GM18868 (cell line): Measurements from ENCODE around the gene RGN.
"Not testable (repeated sequence)": the region's sequence is repeated elsewhere in the genome, so short reads cannot be mapped to it uniquely, and the experiment has no call there.

Source experiments
- ATAC-seq: cut with Tn5 transposase; IDR thresholded peaks from one replicate; pipeline ENCODE4 v1.9.1; 2021; ENCODE audit warnings: mild to moderate bottlenecking, moderate library complexity; ENCODE audit not compliant: unreplicated experiment

Gene RGN

GRCh38 chrX:47078129-47079043 is at the start of gene RGN:
Gene RGN (plus strand): TSS chrX:47078443. CDS start chrX:47081145, 2,702 bp downstream.
- no peak for ATAC-seq

DNA sequence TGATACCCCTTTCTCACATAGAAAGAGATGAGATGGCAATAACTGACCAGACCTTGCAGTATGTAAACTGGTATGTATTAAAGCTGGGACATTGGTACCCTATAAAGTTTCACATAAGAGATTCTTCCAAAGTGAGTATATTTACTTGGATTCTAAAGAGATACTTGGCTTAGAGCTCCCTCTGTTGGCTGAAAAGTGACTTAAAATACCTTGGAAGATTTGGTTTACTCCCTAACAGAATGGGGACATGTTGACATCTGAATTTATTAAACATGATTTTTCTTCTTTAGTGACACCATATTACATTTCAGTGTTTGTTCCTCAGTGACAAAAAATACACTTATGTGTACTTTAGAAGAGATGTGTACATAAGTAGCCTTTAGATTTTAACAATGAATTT is 47.9 kb upstream of the RGN start:
- ATAC-seq: no peak

GRCh38 chrX:47047989-47048388 is 30.3 kb upstream of the RGN start:
- ATAC-seq: no peak

- no peak for ATAC-seq
These were observed 18.9 kb upstream of the RGN start for GRCh38 chrX:47059142-47059874.

- no peak for ATAC-seq
These were observed 17.5 kb upstream of the RGN start for GRCh38 chrX:47060708-47061107.

- ATAC-seq: no peak
These were observed 16.9 kb upstream of the RGN start for GRCh38 chrX:47061238-47061919.

DNA sequence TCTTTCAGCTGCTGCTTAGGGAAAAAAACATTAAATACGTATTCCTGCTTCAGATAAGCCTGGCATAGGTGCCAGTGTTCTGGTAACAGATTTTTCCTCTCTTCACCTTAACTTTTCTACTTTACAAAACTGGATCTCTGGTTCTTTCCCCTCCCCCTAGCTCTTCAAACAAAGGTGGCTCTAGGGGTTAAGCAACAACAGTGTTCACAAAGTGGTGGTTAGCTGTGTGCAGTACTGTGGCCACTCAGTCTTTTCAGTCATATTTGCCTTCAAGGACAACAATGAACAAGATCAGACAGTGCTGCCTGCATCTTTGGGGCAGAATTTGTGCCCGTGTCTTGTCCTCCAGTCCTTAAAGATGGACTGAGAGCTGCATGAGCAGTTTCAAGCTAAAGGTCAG is 15.1 kb upstream of the RGN start:
- no peak for ATAC-seq

- ATAC-seq: no peak
These were observed 10.0 kb upstream of the RGN start for GRCh38 chrX:47068214-47068613.

GRCh38 chrX:47068720-47069119 is 9.5 kb upstream of the RGN start:
- ATAC-seq: no peak

DNA sequence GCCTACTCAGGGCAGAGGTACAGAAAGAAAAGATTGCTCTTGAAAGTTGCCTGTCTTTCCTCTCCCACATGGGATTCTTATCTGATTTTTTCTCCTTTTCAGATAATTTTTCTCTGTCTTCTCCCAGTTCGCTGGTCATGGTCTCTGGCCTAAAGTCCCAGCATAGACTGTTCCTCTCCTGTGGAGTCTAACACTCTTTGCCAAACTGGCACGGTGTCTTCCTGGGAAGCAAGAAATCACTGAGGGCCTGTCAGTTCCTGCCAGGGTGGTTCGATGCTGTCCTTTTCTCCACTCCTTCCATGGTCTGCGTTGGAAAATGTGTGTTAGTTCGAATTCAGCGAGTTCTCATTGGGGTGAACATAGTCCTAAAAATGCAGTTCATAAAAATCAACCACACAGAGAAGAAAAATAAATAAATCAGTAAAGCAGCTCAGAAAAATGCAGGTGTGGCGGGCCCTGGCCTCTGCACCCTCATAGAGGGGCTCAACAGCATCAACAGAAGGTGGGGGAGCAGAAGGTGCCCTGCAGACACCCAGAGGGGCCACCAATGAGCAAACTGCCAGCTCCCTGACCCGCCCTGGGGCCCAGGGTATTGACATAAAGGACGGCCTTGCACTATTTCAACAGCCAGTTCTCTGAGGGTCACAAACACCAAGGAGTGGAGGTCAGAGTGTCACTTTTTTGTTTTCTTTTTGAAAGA is 2.1 kb downstream of the RGN start:
- no peak for ATAC-seq

- no peak for ATAC-seq
These were observed 2.6 kb downstream of the RGN start for GRCh38 chrX:47080915-47081236.

DNA sequence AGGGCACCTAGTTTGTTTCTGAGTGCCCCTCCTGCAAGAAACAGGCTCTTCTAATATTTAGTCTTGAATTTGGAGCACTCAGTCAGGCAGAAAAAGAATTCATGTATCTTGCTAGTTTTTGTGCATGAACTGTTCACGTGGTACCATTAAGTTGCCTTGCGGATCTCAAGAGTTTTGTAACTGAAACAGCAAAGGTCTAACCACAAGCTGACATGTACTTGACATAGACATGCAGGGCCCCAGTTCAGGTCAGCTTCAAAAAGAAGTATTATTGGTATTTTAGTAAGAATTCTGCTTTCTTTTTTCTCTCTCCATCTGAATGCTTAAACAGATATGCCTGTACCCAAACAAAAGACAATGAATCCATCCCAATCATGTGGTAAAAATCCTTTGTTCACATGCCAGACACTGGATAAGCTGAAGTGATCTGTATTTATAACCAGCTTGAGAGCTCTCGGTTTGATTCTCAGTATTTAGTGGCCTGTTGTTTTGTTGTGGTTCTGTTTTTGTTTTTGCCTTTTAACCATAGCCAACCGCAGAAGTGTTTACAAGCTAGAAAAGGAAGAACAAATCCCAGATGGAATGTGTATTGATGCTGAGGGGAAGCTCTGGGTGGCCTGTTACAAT is 13.0 kb downstream of the RGN start:
- ATAC-seq: no peak

- ATAC-seq: no peak
These were observed 15.0 kb downstream of the RGN start for GRCh38 chrX:47093248-47093647.

GRCh38 chrX:47093860-47094259 is 15.6 kb downstream of the RGN start:
- ATAC-seq: no peak

GRCh38 chrX:47097018-47097417 is 18.8 kb downstream of the RGN start:
- no peak for ATAC-seq

GRCh38 chrX:47098338-47099094 is 20.3 kb downstream of the RGN start:
- ATAC-seq: no peak

DNA sequence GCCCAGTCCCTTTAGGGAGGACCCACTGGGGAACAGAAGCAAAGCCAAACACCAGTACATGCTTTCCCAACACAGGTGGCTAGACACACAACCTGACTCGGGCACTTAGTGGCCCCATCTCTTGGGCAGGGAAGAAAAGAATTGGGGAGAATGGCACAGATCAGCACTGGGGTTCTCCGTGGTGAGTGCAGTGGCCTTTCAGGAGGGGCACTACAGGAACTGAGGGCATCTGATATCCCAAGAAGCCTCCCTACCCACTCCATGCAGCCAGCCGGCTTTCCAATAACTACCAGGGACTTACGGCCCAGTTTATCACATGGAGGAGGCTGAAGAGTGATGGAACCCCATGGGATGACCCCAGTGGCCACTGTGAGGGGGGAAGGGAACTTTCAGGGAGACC is 23.0 kb downstream of the RGN start:
- no peak for ATAC-seq

- not testable (repeated sequence) for ATAC-seq
These were observed 32.8 kb downstream of the RGN start for GRCh38 chrX:47110936-47111615.

- ATAC-seq: no peak
These were observed 34.2 kb downstream of the RGN start for GRCh38 chrX:47112316-47112954.
